Left colon (tissue), 2 donors: ENCODE results near the gene STOML1. TPM values are rescaled to one million over a fixed set of nuclear protein-coding genes. Genes with fewer than 3 reads are reported as not detected.
A peak's percentile ranks its signal among the peaks of the same experiment; 100 is the strongest.

Experiments
- ATAC-seq: fragments of 200-7000 bp; cut with Tn5 transposase; one replicate; pipeline ENCODE4 v1.9.1; 2020; ENCODE audit warnings: mild to moderate bottlenecking, moderate library complexity
- DNase-seq, 2 donors: peaks; one replicate each; pipeline ENCODE4 v3.0.0-alpha.2; 2020
- intact Hi-C, 2 donors: fragments of 100-400 bp; cut with DNase I in 1 of 2; cut with micrococcal nuclease in 1 of 2; formaldehyde crosslinking; loops; one replicate each; pipeline versions ENCODE4 v1.11.2 to v1.14.0; 2022; cut with DNase I, micrococcal nuclease
- long read RNA-seq: library from polyadenylated mRNA; unstranded; transcript quantifications from one replicate; pipeline ENCODE4 v2.0.0, GENCODE V29; 2021
- total RNA-seq, 2 donors: library from RNA; stranded (reverse); fragmentation: NEBNext Ultra II Directional; extraction: Animal tissue kit (Norgen Biotek cat#: 25700); gene quantifications; one replicate each; pipeline ENCODE4 v1.2.1, GENCODE V29; 2021
- donor health status: DM: no; HTN: no; CAD: no.
- donor health status: DM: yes; HTN: yes; CAD: no.

STOML1 gene, protein sequence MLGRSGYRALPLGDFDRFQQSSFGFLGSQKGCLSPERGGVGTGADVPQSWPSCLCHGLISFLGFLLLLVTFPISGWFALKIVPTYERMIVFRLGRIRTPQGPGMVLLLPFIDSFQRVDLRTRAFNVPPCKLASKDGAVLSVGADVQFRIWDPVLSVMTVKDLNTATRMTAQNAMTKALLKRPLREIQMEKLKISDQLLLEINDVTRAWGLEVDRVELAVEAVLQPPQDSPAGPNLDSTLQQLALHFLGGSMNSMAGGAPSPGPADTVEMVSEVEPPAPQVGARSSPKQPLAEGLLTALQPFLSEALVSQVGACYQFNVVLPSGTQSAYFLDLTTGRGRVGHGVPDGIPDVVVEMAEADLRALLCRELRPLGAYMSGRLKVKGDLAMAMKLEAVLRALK
- total RNA-seq, result 10 to 100 TPM; 10.9 to 15.4 TPM
- long read RNA-seq, full-length matches to known transcripts, result 12 of 23 reads
- long read RNA-seq, partial matches to known transcripts, result 4 of 23 reads
- long read RNA-seq, other reads (novel, unspliced or antisense), result 7 of 23 reads

DNA sequence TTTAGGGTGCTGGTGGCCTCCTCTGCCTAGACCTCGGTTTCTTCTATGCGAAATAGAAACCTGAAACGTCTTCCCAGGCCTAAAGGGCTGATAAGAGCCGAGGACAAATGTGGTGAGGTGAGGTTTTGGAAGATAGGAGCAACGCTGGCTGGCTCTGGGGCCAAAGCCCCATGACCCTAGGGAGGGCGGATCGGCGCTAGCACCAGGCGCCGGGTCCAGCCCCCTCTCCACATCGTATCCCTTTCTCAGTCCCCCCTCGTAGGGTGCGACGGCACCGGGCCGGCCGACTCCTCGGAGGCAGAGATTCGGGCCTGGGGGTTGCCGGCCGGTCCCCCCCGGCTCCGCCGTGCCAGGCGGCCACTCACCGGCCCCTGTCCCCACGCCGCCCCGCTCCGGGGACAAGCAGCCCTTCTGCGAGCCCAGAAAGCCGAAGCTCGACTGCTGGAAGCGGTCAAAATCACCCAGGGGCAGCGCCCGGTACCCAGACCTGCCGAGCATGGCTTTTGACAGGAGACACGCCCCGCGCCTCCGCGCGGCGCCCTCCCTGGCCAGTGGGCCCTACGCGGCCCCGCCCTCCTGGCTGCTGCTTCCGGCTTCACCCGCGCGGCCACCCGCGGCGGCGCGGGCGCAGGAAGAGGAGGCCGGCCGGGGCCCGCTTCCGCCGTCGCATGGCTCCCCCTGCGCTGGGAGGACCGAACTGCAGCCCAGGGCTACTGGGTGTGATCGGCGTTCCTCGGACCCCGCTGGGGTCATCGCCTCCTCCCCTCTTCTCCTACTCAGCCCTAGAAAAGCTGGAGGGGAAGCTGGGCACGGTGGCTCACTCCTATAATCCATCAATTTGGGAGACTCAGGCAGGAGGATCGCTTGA is at the start of gene STOML1:
TSS of gene STOML1 (minus strand) at position 570 of the 868 bp plus-strand sequence. CDS start at position 498, 72 bp downstream.
- peak; percentile 84 for ATAC-seq
- peak; percentile 92 to 96 for DNase-seq
- intact Hi-C loops, result no loop called here

DNA sequence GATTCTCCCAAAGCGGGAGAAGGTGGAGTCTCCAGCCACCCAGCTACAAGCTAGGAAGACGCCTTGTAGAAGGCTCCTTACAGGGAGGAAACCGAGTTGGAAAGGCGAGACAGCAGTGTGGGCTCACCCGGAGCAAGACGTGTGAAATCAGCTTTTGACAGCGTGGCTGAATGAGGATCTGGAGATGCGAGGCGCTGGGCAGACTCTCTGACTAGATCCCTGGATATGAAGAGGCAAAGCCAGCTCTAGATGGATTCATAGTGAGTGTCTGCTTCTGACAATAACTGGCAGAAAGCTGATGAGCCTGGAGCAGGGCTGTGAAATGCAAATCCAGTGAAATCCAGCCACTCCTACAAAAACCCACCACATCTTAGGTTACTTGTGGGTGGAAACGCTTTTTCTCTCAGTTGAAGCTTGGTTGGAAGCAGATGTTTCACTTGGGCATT is 49.2 kb upstream of the STOML1 start:
- ATAC-seq (no peak), DNase-seq (no peak)
- intact Hi-C loops, result loop anchor here in 1 of 2 donors (5.0 kb wide), 1 partner anchor 64 kb away; no protein-coding TSS in a partner anchor

DNA sequence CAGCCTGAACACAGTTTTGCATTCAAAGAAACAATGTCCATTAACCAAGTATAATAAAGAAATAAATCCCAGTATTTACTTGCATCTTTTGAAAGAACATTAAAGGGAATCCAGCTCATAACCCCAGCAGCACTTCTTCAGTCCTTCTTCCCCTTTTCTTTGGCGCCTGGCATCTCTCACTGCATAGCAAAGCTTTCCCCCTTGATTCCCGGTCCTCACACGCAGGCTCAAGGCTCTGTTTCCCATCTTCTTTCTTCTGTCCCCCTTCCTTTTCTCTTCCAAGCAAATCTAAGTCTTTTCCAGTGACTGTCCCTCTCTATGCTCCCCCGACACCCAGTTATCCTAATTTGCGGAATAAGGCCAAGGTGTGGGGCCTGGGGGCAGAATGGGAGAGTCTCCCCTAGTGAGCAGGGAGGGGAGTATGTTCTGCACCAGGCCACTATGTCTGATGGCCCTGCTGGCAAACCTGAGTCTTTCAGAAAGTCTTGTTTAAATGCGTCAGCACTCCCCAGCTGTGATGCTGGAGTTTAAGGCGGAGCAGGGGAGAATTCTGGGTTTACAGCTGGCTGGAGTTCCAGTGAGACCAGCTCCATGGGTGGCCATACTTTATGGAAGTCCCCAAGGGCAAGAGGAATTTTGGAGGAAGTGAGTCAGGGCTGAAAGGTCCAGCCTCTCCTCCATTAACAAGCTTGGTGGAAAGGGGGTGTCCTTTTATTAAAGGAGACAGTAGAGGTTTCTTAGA is 48.2 kb upstream of the STOML1 start:
- DNase-seq (no peak), ATAC-seq (no peak)
- intact Hi-C loops, result loop anchor here in 1 of 2 donors (5.0 kb wide), 1 partner anchor 63 kb away; no protein-coding TSS in a partner anchor

DNA sequence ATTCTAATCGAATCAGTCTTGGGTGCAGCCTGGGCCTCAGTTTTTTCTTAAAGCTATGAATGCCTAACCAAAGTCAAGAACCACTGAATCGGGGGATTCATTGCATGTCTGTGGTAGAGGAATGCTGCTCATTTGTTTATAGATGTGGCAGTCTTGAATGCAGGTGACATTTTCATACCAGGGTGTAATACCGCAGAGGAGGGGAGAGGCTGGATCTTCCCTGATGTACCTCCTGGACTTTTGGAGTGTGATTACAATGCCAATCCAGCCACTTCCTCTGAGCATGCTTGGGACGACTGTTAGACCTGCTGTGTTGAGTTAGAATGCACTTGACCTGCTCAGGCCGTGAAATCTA is 47.5 kb upstream of the STOML1 start:
- DNase-seq (no peak), ATAC-seq (no peak)
- intact Hi-C loops, result loop anchor here in 1 of 2 donors (5.0 kb wide), 1 partner anchor 62 kb away; no protein-coding TSS in a partner anchor

DNA sequence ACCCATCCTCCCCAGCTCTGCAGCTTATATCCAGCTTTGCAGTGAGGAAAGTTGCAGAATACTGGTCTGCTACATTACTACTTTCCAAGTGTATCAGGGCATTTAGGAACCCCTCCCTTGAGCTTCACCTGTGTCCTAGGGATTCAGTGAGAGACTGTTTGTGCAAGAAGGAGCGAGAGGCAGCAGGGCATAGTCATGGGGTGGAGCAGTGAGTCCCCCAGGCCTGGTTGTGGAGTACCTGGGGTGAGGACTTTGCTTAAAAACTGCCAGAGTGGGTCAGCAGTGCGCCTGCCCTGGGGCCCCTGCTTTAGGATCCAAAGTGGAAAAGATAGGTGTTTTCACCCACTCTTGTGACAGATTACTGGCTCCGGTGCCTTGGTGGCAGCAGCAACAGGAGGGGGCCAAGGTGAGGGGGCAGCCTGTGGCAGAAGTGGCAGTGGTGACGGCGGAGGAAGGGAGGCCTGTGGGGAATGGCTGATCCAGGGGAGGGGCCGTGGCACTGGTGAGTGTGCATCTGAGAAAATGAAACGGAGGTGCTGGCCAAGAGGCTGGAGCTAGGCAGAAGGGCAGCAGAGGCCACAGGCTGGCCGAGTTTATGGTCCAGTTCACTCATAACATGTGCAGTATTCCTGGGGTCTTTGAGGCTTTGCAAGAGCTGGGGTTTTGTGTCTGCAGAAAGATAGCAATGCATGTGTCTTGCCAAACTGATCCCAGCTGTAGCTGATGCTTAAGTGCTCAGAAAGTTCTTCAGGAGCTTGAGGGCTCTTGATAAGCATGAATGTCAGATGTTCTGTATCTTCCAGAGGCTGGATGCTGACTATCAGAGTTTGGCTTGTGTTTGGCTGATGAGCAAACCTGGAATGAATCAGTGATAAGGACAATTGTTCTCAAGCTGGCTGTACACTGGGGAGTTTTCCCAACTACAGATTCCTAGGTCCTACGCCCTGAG is 46.9 kb upstream of the STOML1 start:
- intact Hi-C loops, result no loop called here
- ATAC-seq (no peak), DNase-seq (no peak)

DNA sequence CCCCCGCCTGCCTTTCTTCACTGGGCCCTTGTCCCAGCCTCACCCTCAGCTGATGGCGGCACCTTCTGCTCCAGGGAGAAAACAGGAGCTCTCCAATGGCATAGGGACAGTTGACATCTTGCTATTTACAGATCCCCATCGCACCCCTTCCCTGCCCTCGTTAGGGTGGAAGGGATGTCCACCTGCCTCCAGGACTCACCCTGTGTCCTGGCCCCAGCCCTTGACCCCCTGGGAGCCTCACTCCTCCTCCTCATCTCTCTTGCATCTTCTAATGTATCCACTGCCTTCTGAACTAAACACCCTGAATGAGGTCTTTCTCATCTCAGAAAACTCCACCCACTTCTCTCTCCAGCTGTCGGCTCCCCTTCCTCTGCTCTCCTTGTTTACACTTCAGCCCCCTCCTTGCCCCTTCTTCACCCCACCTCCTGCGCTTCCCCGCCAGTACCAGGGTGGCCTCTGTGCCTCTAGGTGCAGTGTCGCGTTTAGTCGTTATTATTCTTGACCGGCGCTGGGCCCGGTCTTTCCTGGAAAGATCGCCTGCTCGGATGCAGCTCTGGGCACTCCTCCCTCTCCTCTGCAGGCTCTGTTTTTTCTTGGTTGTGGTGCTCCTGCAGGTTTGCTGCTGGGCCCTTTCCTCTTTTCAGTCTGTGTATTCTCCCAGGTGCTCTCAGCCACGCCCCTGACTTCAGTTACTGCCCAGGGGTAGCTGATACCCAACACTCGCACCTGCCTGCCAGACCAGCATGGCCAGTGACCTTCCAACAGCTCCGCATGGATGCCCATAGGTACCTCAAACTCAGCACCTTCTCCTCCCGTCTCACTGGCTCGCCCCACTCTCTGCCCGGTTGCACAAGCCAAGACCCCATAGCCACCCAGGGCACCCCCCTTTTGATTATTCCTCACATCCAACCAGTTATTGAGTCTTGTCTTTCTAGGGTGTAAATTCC is 45.3 kb upstream of the STOML1 start:
- no peak for DNase-seq
- intact Hi-C loops, result no loop called here
- ATAC-seq, result no peak

DNA sequence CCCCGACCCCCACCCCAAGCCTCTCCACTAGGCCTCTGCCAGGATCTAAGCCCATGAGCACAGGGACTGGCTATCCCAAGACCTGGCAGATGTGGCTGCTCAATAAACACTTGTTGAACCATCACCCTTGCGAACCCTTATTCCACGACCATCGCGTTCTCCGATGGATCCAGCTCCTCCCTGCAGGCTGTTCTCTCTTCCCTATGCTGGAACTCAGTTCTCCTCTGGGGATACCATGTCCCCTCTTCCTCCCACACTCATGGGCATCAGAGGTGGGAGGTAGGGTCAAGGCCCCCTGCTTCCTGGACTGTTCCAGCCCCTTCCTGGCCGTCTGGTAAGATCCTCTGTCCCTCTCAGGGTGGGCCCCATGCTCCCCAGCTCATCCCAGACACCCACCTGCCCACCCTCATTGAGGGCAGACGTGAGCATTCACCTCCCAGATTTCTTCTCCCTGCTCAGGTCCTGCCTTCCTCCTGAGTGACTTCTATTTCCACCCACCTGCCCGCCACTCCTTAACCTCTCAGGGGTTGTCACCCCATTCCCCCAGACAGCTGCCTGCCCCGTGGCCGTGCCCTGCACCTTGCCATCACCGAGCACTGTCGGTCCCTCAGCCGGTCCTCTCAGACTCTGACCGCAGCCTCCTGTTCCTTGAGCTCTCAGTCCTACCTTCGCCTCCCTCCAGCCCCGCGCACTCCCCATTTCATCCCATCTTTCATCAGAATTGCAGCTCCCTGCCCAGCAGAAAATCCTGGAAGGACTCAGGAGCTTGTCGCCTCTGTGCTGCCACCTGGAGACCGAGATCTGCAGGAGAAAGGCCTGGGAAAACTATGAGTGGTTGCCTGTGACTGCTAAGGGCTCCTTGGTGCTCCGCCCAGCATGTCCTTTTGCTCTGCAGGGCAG is 44.4 kb upstream of the STOML1 start:
- intact Hi-C loops, result no loop called here
- DNase-seq (peak; percentile 54 to 73), ATAC-seq (peak; percentile 78)

GRCh38 chr15:74035121-74036017 is 43.3 kb upstream of the STOML1 start:
- intact Hi-C loops, result no loop called here
- no peak for DNase-seq
- no peak for ATAC-seq

GRCh38 chr15:74034206-74034755 is 42.2 kb upstream of the STOML1 start:
- ATAC-seq (no peak), DNase-seq (no peak)
- intact Hi-C loops, result no loop called here

- no peak for ATAC-seq
- DNase-seq, result no peak
- intact Hi-C loops, result no loop called here
Measured at GRCh38 chr15:74032606-74033561, 40.8 kb upstream of the STOML1 start.

DNA sequence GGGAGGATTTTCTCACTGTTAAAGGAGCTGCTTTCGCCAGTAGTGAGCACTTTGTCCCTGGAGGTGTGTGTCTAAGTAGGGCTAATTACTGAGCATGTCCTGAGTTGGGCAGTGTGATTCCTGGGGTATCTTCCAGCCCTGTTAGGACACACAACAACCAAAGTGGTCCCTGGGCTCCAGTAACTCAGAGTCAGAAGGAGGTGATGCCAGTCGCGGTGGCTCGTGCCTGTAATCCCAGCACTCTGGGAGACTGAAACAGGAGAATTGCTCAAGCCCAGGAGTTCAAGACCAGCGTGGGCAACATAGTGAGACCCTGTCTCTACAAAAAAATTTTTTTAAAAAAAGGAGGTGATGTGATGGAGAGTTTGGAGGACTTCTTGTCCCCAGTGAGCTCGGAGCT is 40.0 kb upstream of the STOML1 start:
- DNase-seq (no peak), ATAC-seq (no peak)
- intact Hi-C loops, result no loop called here

GRCh38 chr15:74028646-74029045 is 36.6 kb upstream of the STOML1 start:
- ATAC-seq (no peak), DNase-seq (no peak)
- intact Hi-C loops, result no loop called here

GRCh38 chr15:74027688-74028087 is 35.6 kb upstream of the STOML1 start:
- no peak for ATAC-seq
- intact Hi-C loops, result no loop called here
- DNase-seq, result no peak
